ENCODE results near the gene KIF5A.

DNA sequence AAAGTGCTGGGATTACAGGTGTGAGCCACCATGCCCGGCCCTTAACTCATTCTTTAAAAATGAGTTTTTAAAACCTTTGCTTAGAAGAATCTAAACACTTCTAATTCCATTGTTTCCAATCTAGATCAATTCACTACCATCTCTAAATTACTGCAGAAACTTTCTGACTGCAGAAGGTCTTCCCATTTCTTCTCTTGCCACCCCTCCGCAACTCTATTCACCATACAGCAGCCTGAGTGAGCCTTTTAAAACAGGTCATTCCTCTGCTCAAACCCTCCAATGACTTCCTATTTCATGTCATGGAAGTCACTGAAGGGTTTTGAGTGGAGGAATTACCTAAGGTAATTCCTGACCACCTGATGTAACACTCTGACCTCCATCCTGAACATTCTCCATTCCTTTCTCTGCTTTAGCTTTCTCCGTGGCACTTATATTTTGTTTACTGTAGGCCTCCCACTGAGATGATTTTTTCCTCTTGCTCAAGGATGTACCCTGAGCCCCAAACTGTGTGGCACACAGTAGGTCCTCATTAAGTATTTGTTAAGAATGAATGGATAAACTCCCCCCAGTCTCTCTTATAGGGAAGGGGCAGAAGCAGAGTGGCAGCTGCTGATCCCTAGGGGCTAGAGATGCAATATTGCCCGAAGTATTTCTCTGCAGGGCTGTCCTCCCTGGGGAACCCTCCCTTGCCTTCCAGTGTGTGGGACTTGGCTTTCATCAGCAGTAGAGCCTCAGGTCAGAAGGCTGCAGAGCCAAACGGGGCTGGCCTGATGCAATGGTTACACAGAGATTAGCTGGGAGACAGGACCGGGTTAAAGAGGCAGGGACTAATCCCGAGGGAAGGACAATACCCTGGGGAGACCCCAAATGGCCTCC is 30.7 kb upstream of the KIF5A start:
- TF ChIP-seq POLR2A (IDR thresholded peaks at IDR 0.05), result no peak
- TF ChIP-seq, protein P1, sequence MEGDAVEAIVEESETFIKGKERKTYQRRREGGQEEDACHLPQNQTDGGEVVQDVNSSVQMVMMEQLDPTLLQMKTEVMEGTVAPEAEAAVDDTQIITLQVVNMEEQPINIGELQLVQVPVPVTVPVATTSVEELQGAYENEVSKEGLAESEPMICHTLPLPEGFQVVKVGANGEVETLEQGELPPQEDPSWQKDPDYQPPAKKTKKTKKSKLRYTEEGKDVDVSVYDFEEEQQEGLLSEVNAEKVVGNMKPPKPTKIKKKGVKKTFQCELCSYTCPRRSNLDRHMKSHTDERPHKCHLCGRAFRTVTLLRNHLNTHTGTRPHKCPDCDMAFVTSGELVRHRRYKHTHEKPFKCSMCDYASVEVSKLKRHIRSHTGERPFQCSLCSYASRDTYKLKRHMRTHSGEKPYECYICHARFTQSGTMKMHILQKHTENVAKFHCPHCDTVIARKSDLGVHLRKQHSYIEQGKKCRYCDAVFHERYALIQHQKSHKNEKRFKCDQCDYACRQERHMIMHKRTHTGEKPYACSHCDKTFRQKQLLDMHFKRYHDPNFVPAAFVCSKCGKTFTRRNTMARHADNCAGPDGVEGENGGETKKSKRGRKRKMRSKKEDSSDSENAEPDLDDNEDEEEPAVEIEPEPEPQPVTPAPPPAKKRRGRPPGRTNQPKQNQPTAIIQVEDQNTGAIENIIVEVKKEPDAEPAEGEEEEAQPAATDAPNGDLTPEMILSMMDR (IDR thresholded peaks at IDR 0.05), result no peak
